ELR (cell line): ENCODE data around the gene ZKSCAN5.

Experiments
- DNase-seq: peaks from one replicate; pipeline ENCODE4 v3.0.0-alpha.2; 2015; ENCODE audit warnings: low read depth

ZKSCAN5 gene

DNA sequence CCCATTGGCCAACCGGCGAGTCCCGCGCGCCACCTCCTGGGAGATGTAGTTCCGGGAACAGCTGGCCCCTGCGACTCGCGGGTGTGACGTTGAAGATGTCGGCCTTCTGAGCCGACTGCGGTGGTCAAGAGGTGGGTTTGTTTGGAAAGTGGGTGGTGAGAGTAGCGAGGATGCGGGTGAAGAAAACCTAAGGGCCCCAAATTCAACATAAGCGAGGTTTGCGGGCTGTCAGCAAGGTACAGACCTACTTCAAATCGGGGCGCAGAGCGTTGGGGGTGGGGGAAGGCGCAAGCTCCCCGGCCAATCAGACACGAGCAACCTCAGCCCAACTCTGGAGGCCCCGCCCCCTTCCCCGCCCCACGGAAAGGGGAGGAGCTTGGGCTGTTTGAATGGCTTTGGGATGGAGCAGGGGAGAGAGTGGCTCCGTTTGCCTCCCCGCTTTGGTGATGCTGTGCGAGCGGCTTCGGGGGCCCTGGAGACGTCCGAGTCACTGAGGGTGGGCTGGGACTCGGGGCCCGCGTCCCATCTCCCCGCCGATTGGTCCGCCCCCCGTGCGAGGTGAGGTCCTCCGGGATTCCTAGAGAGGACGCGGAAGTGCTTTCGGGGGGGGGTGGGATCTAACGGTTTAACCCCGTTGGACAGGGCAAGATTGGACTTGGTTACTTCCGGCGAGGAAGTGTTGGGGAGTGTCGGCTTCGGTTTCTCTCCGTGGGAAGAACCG lies at the start of gene ZKSCAN5:
Gene ZKSCAN5, plus strand, starts transcription at position 60 of the 721 bp plus-strand sequence. CDS start 1,383 bp downstream, outside the sequence.
- DNase-seq = peak; percentile 96

DNA sequence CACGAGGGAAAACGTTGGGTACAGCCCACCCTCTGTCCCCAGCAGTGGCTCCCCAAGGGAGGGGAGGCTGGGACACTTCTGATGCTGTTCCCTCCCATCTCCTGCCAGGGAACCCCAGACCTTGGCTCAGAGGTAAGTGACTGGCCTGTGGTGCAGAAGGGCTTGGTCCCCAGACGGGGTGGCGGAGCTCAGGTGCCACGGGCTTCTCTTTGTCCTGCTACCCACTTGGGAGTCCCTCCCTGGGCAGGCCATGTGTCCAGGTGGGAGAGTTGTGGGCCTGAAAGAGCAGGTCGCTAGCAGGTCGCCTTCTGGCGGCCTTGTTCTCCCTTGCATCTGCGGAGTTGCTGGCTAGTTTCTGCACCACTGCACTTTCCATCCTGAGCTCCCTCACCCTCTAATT lies 48.6 kb upstream of the ZKSCAN5 start:
- DNase-seq = no peak

DNA sequence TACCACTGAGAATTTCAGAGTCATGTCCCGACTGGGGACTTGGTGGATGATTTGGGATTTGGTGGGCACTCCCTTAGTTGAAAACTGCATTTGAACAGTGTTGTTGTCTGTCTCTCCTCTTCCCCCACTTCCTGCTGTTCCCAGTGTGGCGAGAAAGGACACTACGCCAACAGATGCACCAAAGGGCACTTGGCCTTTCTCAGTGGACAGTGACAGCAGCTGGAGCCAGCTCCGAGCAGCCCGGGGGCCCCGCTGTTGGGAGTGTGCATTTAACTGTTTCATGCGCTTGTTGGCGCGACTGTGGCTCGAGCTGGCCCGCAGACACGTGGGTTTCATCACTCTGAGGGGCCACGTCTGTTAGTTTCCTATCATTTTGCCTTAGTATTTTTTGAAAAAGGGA lies 48.2 kb upstream of the ZKSCAN5 start:
- DNase-seq = no peak

DNA sequence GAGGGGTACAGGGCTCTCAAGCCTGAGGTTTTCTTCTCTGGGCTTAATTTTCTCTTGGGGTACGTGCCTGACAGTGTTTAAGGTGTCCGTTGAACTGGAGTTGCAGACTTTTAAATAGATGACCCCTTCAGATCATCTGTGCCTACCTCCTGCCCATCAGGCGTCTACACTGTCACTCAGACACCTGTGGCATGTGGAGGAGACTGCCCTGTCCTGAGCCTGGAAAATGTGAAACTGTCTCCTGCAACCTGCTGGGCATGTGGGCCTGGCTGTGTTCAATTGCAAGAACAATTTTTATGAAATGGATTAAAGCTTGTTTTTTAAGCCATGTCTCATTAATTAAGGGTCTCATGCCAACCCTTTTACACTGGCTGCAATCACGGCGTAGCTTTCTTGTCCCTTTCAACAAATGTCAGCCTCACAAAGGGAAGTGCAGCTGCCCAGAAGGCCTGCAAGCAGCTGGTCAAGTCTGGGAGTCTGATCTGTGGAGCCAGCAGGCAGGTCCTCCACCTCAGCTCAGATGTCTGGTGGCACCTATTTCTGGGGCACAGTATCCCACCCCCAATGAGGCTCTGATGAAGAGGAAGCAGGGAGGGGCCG lies 47.3 kb upstream of the ZKSCAN5 start:
- no peak for DNase-seq

DNA sequence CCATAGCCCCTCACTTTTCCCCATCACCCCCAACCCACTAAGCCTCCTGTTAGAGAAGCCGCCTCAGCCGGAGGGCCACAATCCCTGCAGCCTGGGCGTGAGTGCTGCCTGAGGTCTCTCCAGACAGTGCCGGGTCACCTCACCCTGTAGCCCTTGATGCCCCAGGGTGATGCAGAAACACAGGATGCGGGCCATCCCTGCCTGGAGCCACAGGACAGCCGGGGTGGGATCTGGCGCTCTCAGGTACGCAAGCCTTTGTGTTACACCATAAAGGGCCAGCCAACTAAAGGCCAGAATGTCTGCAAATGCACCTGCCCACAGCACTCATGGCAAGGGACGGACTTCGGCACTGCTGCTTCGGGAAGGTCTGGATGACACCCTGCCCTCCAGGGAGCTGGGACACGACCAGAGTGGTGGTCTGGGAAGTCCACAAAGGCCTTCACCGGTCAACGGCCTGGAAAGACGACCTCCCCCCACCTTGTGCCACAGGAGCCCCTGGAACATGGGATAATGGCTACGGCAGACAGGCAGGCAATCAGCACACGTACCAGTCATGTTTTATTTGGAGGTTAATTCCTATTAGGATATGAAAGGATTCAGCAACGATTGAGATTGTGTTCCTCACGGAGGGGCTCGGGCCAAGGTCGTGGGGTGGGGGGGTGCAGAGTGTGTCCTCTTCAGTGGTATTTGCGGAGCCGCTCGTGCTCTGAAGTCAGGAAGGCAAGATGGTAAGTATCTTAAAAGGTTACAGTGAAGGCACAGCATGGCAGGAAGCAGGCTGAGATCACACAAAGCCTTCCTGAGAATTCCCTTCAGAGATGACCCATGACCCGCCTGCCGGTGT lies 46.6 kb upstream of the ZKSCAN5 start:
- DNase-seq = no peak

DNA sequence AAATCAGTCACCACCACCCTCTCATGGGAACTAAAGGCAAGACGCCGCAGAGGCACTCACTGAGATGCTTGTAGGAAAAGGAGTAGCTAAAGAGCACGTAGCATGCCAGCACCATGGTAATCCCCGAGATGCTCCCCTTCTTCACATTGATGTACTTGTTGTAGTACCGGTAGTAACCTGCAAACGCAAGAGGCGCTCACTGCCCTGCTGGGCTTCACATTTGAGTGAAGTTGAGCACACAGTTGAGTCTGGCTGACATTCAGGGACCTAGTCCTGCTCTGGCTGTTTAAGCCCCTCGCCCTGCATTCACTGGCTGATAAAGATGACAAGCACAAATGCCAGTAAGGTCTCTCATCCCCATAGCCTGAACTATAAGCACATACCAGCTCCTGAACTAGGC lies 45.4 kb upstream of the ZKSCAN5 start:
- peak; percentile 62 for DNase-seq

DNA sequence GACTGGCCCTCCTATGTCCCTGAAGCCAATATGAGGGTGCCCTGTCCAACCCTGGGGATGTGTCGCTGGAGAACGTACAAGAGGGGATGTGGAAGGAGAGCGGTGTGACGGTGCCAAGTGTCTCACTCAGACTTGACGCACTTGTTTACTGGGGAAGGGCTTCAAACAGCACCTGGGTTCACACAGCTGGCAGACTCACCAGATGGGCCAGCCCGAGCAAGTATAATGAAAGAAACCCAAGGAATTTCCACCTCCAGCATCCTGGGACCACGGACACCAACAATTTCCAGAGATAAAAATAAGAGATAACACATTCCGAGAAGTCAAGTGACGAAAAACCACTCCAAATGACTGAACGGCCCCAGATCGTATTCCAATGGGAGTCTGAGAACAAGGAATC lies 43.8 kb upstream of the ZKSCAN5 start:
- DNase-seq = no peak

DNA sequence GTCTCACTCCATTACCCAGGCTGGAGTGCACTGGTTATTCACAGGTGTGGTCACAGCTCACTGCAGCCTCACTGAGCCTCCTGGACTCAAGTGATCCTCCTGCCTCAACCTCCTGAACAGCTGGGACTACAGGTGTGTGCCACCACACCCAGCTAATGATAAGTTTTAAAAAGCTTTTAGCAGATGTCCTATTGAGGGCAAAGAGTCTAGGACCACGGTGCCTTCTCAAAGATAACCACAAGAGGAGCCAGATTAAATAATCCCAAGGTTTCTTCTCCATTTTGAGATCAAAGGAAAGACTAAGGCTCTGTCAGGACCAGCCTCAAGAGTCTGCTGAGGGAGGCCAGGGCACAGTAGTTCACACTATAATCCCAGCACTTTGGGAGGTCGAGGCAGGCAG lies 43.2 kb upstream of the ZKSCAN5 start:
- peak; percentile 27 for DNase-seq

DNA sequence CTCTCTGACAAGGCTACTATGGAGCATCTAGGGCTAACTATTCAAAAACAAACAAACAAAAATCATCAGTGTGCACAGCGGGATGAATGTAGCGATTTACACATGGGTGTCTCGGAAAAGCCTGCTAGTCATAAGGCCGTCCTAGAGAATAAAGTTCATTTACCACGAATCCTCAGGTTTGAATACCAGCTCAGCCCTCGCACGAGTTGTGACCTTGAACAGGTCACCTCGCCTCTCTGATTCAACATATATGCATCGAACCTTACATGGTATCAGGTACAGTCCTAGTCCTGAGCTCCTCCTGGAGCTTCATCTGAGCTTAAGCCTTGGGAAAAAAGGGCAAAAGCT lies 39.1 kb upstream of the ZKSCAN5 start:
- DNase-seq = no peak

DNA sequence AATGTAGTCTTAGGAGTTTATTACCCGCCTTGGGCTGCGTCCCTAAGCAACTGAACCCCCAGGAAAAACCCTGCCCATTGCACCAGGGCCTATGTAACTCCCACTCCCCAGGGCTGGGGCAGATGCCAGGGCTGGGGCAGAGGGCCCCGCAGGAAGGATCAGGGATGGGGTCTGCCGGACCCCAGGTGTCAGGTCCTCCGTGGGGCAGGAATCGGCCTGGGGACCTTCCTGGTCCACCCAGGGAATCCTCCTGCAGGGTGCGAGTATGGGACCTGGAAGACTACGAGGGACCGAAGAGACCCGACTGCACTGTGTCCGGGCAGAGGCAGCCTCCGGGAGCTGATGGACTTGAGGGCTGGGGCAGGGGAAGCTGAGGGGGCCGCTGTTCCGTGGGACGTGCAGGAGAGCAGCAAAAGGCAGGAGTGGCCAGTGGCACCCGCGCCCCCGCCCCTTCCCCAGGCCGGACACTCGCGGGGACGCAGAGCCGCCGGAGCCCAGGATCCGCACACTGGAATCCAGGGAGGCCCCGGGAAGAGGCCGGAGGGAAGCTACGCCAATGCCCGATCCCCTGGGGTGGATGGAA lies 36.0 kb upstream of the ZKSCAN5 start:
- no peak for DNase-seq

DNA sequence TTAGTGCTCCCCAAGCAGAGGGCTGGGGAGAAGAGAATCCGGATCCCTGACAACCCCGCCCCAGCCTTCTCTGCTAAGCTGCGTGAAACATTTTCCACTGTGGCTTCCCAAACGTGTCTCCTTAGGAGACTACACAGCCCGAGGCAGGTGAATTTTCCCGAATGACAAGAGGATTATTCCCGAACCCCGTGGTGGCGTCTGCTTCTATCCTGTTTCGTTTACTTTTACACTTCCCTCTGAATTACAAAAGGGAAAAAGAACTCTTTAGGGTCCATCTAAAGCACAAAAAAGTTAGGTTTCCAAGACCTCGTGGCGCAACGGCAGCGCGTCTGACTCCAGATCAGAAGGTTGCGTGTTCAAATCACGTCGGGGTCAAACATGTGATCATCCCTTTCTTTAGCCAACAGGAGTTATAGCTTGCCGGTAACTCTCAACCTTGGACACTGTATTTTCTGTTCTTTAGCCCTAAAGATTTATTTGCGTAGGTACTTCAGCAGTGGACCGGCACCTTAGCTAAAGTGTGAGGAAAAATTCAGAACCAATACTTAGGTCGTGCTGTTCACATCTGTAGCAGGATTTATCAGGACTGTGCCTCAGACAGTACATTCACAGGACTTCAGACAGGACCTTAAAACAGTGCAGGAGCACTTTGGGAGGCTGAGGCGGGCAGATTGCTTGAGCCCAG lies 34.9 kb upstream of the ZKSCAN5 start:
- peak; percentile 40 for DNase-seq

DNA sequence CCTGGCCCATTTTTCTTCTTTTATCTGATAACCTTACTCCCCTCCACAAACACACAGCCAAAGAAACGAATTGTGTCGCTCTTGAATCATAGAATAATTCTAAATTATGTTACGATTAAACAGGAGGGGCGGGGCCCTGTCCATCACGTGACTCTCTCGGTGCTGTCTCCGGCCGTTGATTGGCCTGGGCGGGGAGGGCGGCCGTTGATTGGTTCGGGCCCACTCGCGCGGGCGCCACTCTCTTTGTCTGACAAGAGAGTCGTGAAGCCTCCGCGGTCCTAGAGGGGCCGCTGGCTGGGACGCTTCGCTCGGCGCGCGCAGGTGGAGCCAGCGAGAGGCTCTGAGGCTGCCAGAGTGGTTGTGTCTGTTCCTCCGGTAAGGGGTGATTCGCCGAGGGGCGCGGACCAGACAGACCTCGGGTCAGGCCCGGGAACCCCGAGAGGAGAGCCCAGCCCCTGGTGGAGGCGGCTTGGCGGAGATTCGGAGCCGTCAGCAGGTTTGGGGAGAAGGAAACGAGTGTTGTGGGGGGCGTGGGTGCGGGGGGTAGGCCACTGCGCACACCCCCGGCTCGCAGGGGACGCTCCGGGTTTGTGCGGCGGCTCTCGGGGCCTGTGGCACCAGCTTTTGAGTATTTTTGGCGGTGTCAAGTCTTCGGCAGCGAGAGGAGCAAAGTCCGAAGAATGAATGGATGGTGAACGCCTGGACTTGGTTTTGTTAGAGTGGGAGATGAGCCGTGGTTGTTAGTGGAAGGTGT lies 31.7 kb upstream of the ZKSCAN5 start, which contains the start of gene ZNF789:
Gene ZNF789, plus strand, starts transcription at position 330 of the 754 bp plus-strand sequence. CDS start 3,567 bp downstream, outside the sequence.
- peak; percentile 96 for DNase-seq

DNA sequence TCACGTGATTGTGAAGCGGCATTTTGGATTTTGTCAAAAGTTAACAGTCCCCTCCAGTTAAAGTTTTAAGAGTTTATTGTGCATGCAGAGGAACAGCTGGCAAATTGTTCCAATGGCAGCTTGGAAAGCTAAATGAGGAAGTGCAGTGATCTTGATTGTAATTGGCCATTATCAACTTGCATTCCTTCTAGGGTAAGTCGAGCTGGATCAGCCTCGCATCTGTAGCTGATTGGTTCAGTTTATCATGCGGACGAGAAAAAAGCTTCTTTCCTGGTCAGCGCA lies 31.2 kb upstream of the ZKSCAN5 start:
- peak; percentile 70 for DNase-seq

DNA sequence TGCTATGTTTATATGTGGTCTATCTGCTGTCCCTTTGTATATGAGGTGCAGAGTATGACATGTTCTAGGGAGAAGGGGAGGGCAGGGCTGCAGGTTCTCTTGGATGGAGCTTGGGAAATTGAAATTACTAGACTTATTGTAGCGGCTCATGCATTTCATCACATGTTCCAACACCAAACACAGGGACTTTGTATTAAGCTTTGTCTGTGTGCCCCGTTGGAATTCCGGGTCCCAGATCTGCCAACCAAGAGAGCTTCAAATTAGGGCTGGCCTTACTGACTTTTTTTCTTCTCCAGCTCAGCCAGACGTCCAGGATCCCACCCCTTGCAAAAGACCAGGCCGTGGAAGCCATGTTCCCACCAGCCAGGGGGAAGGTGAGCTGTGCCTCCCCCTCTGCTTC lies 28.4 kb upstream of the ZKSCAN5 start:
- no peak for DNase-seq

DNA sequence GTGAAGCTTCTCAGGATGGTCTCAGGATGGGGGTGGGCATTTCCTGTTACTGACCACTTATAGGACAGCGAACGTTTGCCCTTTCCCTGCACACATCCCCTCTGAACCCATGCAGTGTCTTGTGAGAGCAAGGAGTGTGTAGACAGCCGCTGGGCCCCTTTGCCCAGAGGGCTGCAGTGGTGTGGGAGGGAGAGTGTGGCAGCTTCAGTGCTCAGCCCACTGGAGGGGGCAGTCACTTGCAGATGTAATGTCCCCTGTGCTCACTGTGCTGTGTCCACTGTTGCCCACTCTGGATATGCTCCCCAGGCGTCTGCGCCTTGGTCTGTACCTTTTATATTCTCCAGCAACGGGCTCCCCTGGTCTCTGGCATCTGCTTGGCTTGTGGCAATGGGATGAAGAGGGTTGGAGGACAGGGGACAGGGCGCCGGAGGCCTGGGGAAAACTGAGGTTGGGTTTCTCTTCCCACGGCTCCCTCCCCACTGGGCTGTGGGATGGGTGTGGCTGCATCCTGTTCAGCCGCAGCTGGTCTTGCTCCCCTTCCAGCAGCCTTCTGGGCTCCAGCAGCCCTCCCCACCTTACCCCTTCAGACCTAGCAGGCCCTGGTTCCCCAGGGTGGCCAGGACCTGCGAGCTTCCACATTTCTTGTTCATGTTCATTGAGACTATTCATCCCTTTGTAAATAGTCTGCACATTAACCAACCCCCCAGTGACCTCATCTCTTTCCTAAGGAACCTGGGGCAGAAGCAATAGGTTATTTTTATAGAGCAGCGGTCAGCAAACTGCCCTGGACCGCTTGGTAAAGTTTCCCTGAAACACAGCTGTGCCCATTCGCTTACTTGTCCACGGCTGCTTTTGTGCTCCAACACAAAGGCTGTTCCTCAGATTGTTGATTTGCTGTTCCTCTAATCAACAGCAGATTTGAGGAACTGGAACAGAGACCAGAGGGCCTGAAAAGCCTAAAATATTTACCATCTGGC lies 25.7 kb upstream of the ZKSCAN5 start:
- DNase-seq = no peak

DNA sequence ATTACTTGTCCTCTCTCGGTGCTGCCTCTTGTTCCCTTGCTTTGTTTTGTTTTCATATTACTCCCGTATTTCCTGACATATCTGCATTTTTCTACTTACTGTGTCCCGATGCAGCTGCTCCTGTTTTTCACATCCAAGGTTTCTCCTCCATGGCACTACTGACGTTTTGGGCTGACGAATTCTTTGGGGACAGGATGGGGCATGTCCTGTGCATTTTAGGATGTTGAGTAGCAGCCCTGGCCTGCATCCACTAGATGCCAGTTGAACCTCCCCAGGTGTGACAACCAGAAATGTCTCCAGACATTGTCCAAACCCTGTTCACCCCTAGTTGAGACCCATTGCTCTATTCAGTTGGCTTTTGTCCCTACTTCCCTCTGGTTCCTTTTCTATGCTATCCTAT lies 19.4 kb upstream of the ZKSCAN5 start:
- no peak for DNase-seq

DNA sequence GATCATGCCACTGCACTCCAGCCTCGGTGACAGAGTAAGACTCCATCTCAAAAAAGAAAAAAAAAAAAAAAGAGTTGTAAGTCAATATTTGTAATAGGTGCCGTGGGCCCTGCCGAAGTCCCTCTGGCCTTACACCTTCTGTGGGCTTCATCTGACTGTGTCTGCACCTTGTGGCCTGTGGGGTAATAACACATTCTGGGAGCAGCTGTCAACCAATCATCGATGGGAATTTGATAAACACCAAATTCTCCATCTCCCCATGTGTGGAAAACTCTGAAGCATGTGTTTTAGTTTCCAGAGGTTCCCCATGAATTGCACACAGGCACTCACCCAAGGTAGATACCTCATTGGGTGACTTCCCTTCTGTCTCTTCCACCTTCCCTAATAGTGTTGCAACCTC lies 15.2 kb upstream of the ZKSCAN5 start:
- DNase-seq = no peak

DNA sequence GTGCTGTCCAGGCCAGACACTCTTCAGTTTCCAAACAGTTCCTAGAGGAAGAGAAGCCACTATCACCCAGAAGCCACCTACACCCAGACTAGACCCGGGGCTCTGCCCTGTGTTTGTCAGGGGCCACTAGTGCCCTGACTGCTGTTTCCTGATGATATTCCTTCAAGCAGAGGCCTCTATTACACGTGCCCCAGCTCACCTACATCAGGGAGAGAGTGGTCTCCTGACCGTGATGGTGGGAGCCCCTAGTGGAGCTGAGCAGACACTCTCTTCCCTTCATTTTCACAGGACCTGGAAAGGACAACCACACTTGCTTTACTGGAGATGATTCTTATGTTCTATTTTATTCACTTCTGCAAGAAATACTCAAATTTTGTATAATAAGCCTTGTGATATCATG lies 13.6 kb upstream of the ZKSCAN5 start:
- no peak for DNase-seq

DNA sequence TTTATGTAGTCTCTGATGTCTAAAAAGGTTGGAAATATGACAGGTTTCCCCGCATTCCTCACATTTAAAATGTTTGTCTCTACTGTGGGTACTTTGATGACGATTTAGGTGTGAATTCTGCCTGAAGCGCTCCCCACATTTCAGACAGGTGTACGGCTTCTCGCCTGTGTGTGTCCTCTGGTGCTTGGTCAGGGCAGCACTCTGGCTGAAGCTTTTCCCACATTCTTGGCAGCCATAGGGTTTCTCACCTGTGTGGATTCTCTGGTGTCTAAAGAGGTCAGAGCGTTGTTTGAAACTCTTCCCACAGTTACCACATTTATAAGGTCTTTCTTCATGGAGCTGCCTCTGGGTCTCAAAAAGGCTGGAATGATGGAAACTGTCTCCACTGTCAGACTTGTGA lies 10.6 kb upstream of the ZKSCAN5 start:
- no peak for DNase-seq
